OCI-LY3 (cell line): ENCODE data around the gene SLC1A6.

Experiments
- H2AFZ ChIP-seq: fragments of 200-600, 300-600 bp; shearing (Covaris generic); 2 replicates; pipeline ENCODE4 v1.6.0; 2014; ENCODE audit warnings: antibody characterized with exemption, low read depth, low read length
- H3K27ac ChIP-seq: fragments of 200-600, 300-600 bp; sonication (generic); 2 replicates; pipeline ENCODE4 v1.5.1; 2014; ENCODE audit warnings: mild to moderate bottlenecking, low read length, moderate library complexity, mixed read lengths
- H3K27me3 ChIP-seq: fragments of 200-600, 300-600 bp; sonication (generic); 2 replicates; pipeline ENCODE4 v1.6.1; 2014; ENCODE audit warnings: low read depth, low read length, mixed read lengths
- H3K36me3 ChIP-seq: fragments of 200-600, 300-600 bp; sonication (generic); replicated peaks from 2 replicates; pipeline ENCODE3; 2014; ENCODE audit warnings: low read depth, low read length, mixed read lengths
- H3K4me1 ChIP-seq: fragments of 300-600, 200-600 bp; sonication (generic); 2 replicates; pipeline ENCODE4 v1.6.1; 2014; ENCODE audit warnings: low read length, mixed read lengths
- H3K4me2 ChIP-seq: fragments of 200-600, 300-600 bp; sonication (generic); 2 replicates; pipeline ENCODE4 v1.6.1; 2014; ENCODE audit warnings: low read length, mixed read lengths
- H3K4me3 ChIP-seq: fragments of 300-600, 200-600 bp; sonication (generic); 2 replicates; pipeline ENCODE4 v1.5.1; 2014; ENCODE audit warnings: antibody characterized with exemption, mild to moderate bottlenecking, low read length, moderate library complexity
- H3K79me2 ChIP-seq: fragments of 300-600, 200-600 bp; shearing (Covaris generic); 2 replicates; pipeline ENCODE4 v1.6.1; 2014; ENCODE audit warnings: mild to moderate bottlenecking, low read length, mixed read lengths
- H3K9ac ChIP-seq: fragments of 300-600, 200-600 bp; shearing (Covaris generic); 2 replicates; pipeline ENCODE4 v1.6.0; 2014; ENCODE audit warnings: mild to moderate bottlenecking, low read length, moderate library complexity
- H3K9me3 ChIP-seq: fragments of 200-600, 300-600 bp; shearing (Covaris generic); 2 replicates; pipeline ENCODE4 v1.6.1; 2014; ENCODE audit warnings: low read length, mixed read lengths; ENCODE audit not compliant: insufficient read depth
- H4K20me1 ChIP-seq: fragments of 200-600, 300-600 bp; sonication (generic); 2 replicates; pipeline ENCODE4 v1.6.1; 2016; ENCODE audit warnings: low read length, mixed read lengths; ENCODE audit not compliant: insufficient read depth
- EZH2phosphoT487 ChIP-seq: fragments of 200-600 bp; shearing (Covaris generic); IDR thresholded peaks from 2 replicates; pipeline ENCODE4 v1.6.1; 2018; ENCODE audit warnings: antibody characterized with exemption, mixed run types, low read depth
- TF ChIP-seq, protein P1 (sequence below): fragments of 200-600, 300-600 bp; sonication (generic); IDR thresholded peaks from 2 replicates; pipeline ENCODE4 v1.5.1; 2014; ENCODE audit warnings: antibody characterized with exemption, low read length, low read depth

SLC1A6 gene

DNA sequence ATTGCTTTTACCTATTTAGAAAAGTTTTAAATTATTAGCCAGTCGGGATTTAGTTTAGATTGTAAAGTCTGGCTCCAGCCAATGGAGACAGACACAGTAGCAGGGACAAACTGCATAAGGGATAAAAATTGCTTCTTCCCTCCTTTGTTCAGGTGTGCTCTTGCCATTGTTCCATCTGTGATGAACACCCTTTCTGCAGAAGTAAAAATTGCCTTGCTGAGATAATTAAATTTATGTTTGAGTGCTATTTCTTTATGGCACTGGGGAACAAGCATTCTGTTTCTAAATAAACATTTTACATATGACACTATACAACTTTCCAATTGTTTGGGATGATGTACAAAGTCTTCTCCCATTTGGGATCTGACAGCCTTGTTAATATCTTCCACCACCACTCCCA is 20.4 kb downstream of the SLC1A6 start:
- H3K9ac ChIP-seq, result no peak overlapping the region
- H3K4me2 ChIP-seq, result no peak overlapping the region
- TF ChIP-seq, protein P1, sequence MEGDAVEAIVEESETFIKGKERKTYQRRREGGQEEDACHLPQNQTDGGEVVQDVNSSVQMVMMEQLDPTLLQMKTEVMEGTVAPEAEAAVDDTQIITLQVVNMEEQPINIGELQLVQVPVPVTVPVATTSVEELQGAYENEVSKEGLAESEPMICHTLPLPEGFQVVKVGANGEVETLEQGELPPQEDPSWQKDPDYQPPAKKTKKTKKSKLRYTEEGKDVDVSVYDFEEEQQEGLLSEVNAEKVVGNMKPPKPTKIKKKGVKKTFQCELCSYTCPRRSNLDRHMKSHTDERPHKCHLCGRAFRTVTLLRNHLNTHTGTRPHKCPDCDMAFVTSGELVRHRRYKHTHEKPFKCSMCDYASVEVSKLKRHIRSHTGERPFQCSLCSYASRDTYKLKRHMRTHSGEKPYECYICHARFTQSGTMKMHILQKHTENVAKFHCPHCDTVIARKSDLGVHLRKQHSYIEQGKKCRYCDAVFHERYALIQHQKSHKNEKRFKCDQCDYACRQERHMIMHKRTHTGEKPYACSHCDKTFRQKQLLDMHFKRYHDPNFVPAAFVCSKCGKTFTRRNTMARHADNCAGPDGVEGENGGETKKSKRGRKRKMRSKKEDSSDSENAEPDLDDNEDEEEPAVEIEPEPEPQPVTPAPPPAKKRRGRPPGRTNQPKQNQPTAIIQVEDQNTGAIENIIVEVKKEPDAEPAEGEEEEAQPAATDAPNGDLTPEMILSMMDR, result no peak
- TF ChIP-seq EZH2phosphoT487, result no peak
- H3K4me1 ChIP-seq, result no peaks in the 10 kb centered on the region
- no peak overlapping the region for H3K27ac ChIP-seq
- H3K79me2 ChIP-seq, result no peaks in the 10 kb centered on the region
- no peaks in the 10 kb centered on the region for H3K36me3 ChIP-seq
- no peaks in the 10 kb centered on the region for H3K27me3 ChIP-seq
- no peak overlapping the region for H2AFZ ChIP-seq
- H3K9me3 ChIP-seq, result peaks cover 22% of the 10 kb centered on the region
- H4K20me1 ChIP-seq, result no peaks in the 10 kb centered on the region
- H3K4me3 ChIP-seq, result no peak overlapping the region

DNA sequence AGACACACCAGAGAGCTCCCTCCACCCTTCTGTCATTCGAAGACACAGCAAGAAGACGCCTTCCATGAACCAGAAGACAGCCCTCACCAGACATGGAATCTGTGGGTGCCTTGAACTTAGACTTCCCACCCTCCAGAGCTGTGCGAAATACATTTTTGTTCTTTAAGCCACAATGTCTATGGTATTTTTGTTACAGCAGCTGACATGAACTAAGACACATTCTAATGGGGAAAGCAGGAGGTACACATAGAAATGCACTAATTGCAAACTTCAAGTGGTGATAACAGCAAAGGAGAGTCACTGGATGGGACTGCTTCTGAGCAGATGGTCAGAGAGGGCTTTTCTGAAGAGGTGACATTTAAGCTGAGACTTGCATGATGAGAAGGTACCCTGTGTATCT is 22.2 kb downstream of the SLC1A6 start:
- H2AFZ ChIP-seq, result no peak overlapping the region
- H3K4me1 ChIP-seq, result no peaks in the 10 kb centered on the region
- H3K36me3 ChIP-seq, result no peaks in the 10 kb centered on the region
- H3K4me2 ChIP-seq, result no peak overlapping the region
- no peak overlapping the region for H3K4me3 ChIP-seq
- no peak for TF ChIP-seq EZH2phosphoT487
- TF ChIP-seq, protein P1, result no peak
- H3K9me3 ChIP-seq, result peaks cover 22% of the 10 kb centered on the region
- no peaks in the 10 kb centered on the region for H3K27me3 ChIP-seq
- H3K27ac ChIP-seq, result no peak overlapping the region
- H3K9ac ChIP-seq, result no peak overlapping the region
- no peaks in the 10 kb centered on the region for H3K79me2 ChIP-seq
- H4K20me1 ChIP-seq, result no peaks in the 10 kb centered on the region

DNA sequence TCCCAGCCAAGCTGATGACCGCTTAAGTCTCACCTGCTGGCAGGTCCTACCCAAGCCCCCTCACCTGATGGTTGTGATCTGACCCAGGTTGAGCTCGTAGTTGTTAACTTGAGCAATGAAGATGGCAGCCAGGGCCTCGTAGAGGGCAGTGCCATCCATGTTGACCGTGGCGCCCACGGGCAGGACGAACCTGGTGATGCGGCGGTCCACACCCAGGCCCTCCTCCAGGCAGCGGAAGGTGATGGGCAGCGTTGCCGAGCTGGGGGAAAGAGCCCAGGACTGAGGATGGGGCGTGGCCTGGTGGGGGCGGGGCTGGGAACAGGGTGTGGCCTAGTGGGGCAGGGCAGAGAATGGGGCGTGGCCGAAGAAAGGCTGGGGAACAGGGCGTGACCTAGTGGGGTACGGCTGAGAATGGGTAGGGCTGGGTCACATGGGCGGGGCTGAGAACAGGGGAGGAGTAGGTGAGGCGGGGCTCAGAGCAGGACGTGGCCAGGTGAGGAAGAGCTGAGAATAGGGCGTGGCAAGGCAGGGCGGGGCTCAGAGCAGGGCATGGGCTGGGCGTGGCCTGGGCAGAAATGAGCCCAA is 25.5 kb downstream of the SLC1A6 start:
- Histone ChIP-seq H3K27me3 (no peaks in the 10 kb centered on the region), H3K36me3 (no peaks in the 10 kb centered on the region), H3K4me3 (no peak overlapping the region), H3K4me2 (no peak overlapping the region), H3K27ac (no peak overlapping the region), H3K79me2 (no peaks in the 10 kb centered on the region), H4K20me1 (no peaks in the 10 kb centered on the region), H3K4me1 (no peaks in the 10 kb centered on the region), H2AFZ (no peak overlapping the region), H3K9ac (no peak overlapping the region), H3K9me3 (peaks cover 4% of the 10 kb centered on the region; the same call in 1 of the 2 replicates)
- TF ChIP-seq EZH2phosphoT487, result no peak
- TF ChIP-seq, protein P1, result no peak

DNA sequence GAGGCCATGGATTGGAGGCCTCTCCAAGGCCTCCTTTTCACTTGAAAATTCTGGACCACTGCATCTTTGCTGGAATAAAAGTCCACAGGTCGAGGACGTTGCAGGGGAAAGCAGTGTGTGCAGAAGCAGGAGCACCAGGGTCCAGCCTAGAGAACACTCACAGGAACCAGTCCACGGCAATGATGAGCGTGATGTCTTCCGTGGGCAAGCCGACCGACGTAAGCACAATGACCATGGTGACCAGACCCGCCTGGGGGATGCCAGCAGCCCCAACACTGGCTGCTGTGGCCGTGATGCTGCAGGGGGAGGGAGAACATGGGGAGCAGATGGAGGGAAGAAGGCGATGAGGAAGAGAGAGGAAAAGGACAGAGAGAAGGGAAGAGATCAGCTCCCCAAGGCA is 26.9 kb downstream of the SLC1A6 start:
- no peaks in the 10 kb centered on the region for H3K36me3 ChIP-seq

More for the DNA sequence above, 26.9 kb downstream of the SLC1A6 start:
- no peaks in the 10 kb centered on the region for H3K79me2 ChIP-seq
- no peak overlapping the region for H3K4me2 ChIP-seq
- TF ChIP-seq EZH2phosphoT487, result no peak
- TF ChIP-seq, protein P1, result no peak
- H3K9ac ChIP-seq, result no peak overlapping the region
- H3K9me3 ChIP-seq, result no peaks in the 10 kb centered on the region
- no peaks in the 10 kb centered on the region for H4K20me1 ChIP-seq
- no peak overlapping the region for H3K4me3 ChIP-seq
- H2AFZ ChIP-seq, result no peak overlapping the region
- no peaks in the 10 kb centered on the region for H3K4me1 ChIP-seq
- no peaks in the 10 kb centered on the region for H3K27me3 ChIP-seq
- H3K27ac ChIP-seq, result no peak overlapping the region
